Right renal pelvis (tissue), 4 donors: Measurements from ENCODE around the gene AACS. TPM values are rescaled to one million over a fixed set of nuclear protein-coding genes. Genes with fewer than 3 reads are reported as not detected.

ENCODE experiments used
- DNase-seq, 4 donors: peaks; one replicate each; pipeline ENCODE4 v3.0.0-alpha.2; 2013; ENCODE audit warnings: low read depth in 4 of 4, low spot score in 3 of 4, missing footprints in 1 of 4
- polyA plus RNA-seq, 4 donors: library from polyadenylated mRNA; unstranded; fragments of 120-200 nt; gene quantifications; one replicate each; pipeline ENCODE4 v1.2.1, GENCODE V29; 2013; ENCODE audit not compliant: insufficient read length in 4 of 4

The AACS gene
- polyA plus RNA-seq, 4 donors = 21.9 to 24.6 (median 23.4) TPM

DNA sequence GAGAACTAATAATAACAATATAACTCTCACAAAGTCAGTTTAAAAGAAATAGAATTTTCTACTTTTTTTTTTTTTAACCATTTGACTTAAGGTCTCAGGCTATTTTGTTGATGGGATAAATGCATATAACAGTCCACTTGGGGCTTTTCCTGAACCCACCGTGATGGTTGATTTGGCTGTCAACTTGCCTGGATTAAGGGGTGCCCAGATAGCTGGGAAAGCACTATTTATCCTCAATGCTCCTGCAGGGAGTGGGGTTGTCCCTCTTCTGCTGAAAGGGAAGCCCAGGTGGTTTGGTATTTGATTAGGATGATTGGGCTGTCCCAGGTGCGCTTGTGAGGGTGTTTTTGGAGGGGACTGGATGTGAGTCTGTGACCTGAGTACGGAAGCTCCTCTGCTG lies 114.9 kb downstream of the AACS start:
- DNase-seq = no peak

DNA sequence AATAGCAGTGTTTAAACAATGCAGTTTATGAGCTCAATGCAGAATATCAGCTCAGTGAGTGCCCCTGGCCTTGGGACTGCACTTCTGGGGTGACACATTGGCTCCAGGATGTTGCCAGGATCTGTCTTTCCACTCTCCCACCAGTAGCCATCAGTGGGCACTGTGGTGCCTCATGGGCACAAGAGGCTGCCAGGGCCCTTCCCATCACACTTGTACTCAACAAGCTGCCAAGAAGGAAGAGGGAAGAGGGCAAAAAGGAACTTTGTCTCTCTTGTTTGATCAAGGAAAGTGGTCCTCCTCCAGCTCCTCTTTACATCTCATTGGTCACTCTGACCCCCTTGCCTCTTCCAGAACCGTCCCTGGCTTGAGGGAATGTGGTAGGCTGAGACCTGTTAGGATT lies 115.9 kb downstream of the AACS start:
- DNase-seq = no peak

DNA sequence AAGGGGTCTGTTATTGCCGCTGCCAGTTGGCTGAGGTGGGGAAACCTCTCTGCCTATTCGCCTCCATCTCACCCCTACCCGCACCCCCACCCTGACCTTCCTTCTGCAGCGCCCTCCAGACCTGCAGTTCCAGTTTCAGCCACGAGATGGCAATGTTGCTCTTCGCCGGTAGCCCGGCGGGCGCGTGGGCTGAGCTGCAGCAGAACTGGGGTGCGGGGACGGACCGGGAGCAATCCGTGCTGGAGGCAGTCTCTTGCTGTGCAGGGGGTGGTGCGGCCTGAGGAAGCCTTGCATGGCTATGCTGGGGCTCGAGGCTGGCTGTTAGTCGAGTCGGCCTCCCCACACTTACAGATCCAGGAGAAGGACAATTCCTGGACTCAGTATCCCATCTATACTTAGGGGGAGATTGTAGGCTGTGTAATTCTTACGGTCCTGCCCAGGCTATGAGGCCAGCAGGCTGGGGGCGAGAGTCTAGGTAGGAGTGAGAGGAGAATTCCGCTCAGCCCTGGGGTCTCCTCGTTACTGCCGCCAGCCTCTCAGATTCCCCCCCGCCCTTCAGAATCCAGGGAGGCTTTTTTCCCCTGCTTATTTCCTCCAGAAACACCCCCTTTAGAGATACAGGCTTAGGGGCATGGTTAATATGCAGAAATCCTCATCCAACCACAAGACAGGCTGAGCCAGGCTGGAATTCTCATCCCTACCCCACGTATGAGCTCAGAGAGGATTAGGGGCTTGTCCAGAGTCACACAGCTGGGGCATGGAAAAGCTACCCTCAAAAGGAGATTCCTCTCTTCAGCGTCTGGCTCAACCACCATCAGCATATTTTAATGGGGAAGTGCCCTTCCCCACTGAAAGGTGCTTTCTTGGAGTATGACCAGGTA lies 118.2 kb downstream of the AACS start:
- DNase-seq = peak; percentile 52 to 71 (median 58)

DNA sequence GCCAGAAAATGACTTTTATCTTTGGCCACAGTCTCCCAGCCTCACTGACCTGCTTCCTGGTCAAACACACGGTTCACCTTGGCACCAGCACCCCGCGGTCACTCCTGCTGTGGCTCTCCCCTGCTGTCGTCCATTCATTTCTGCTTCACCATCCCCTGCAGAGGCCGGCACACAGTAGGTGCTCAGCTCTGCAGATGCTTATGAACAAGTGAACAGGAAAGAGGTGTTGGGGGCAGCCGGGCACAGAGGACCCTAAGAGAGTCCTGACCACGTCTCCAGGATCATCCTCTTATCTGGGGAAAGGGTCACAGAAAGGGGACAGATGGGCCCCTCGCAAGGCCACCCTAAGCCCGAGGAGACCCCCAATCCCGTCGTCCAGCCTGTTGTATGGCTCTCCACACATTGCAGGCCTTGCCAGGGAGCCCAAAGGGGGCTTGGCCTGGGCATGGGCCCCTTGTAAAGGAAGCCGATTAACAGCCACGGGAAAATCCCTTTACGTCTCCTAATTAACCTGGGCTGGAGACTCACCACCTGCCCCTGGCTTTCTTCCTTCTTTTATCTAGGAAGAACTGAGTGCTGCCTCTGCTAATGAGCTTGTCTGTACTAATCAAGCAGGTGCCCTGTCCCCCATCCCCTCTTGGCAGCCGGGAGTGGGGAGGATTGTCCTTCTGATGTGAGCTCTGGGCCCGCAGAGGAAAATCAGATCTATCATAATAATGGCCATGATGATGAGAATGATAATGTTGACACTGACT lies 119.2 kb downstream of the AACS start:
- no peak for DNase-seq

DNA sequence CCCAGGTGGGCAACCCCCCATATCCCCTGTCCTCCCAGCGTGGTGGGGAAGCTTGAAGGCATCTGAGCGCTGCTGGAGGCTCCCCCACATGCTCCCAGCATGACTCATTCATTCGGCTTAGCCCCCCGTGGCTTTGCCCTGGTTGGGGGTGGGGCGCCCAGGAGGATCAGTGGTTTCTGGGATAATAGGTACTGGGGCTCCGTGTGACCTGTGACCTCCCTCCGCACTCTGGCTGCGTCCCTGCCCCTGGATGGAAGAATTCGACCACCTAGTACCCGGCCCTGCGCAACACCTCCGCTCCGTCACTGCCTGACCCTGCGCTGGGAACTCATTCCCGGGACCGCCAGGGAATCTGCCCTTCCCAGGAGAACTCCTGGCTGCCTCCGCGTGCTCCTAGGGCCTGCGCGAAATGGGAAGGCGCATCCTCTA lies 120.1 kb downstream of the AACS start:
- no peak for DNase-seq

DNA sequence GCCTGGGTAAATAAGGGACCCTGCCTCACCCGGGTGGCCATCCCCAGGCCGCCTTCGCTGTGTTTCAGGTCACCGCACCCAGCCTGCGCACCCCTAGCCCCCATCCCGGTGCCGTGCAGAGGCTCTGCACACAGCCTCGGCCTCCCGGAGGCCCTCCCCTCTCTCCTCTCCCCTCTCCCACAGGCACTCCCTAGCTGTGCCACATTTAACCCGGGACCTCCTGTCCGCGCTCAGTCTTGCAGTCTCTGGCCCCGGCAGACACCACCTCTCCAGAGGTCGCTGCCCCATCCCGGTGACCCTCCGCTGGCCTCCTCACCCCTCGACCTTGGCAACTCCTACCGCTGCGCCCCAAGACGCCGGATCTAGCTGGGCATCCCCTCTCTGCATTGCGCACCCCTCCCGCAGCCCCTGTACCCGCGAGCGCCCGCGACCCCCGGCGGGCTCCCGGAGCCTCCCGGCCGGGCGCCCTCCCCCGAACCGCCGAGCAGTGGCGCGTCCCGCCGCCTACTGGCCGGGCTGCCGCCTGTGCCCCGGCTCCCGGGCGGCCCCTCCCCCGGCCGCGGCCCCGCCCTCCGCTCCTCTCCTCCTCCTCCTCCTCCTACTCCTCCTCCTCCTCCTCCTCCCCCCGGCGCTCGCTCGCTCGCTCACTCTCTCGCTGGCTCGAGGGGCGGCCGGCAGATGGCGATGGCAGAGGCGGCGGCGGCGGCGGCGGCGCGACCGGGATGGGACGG lies 120.7 kb downstream of the AACS start, which contains the start of gene TMEM132B:
TSS of gene TMEM132B (plus strand) at position 647 of the 731 bp plus-strand sequence.
- DNase-seq = peak in 3 of 4 donors; percentile 46 to 69 (median 62)

DNA sequence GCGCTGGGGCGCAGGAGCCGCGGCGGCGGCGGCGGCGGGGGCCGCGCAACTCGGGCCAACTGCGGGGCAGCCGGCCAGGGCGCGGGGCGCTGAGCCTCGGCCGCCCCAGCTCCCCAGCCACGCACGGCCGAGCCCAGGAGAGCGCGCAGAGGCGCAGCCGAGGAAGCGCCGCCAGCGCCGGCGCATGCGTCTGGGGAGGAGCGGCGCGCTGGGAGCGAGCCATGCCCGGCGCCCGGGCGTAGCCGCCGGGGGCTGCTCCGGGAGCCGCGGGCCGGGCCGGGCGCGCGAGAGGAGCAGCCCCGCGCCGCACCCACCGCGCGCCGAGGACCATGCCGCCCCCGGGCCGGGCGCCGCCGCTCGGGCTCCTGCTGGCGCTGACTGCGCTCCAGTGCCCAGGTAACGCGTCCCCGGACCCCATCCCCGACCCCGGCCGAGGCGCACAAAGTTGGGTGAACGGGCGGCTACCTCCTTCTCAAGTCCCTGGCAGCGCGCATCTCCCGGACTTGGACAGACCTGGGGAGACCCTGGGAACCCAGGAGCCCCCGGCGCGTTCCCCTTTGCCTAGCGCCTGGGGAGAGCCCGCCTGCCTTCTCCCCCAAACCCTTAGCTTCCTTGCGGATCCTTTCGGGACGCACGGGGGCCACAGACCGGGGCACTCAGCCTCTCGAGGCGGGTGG lies 121.4 kb downstream of the AACS start:
- DNase-seq = no peak

DNA sequence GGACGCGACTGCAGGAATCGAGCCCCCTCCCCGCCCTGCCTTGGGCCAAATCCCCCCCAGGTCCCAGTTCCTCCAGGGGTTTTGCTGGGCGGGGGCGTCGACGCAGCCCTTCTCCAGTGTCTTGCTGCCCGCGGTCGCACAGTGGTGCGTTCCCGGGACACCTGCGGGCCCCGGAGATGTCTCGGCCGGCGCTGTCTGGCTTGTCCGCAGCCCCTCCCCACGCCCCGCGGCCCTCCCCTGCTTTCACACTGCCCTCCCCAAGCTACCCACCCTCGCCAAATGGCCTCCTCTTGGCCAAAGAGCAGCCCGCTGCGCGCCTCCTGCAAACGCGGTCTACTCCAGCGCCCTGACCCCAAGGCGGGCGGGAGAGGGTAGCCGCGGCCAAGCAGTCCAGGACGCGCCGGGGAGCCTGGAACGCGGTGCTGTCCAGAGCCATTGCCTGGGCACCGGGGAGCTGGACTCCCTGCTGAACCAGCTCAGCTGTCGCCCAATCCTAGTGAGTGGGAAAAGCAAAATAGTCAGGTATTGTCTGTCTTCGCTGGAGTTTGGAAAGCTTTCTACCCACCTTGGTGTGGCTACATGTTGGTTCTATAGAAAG lies 122.0 kb downstream of the AACS start:
- no peak for DNase-seq

DNA sequence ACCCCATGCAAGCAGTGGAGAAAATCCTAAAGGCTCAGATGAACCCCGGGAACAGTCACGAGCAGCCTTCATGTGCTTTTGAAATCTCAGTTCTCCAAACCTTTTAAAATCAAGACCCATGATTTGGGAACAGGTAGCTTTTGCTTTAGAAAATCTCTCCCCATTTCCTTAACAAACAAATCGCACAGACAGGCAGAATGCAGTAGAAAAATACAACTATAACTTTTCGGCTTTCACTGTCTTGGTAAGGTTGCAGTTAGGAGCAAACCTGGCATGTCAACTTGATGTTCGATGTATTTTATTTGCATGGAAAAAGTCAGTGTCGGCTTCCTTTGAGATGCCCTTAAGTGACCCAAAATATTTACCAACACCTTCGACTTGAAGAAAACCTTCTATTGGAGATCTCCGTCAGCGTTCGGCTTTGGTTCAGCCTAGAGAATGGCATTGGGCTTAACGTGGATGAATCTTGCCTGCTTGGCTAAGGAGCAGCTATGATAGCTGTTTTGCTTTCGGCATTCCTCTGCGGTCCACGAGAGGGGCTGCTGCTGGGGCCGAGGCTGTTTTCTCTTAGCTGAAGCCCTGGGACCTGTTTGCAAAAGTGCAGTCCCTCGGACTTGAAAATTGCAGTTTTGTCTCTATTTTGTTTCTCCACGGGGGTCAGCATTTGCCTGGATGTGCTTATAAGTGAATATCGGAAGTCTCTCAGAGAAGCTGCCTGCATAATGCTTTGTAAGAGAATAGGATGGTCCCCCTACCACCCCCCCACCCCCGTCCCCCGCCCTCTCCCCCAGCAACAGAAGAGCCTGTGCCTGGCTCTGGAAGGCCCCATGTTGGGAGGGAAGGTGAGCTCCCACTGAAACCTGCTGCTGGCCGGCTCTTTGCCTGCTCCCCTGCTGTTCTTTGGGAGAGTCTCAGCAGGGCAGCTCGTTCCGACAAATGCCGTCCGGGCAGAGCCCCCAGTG lies 122.8 kb downstream of the AACS start:
- DNase-seq = no peak

DNA sequence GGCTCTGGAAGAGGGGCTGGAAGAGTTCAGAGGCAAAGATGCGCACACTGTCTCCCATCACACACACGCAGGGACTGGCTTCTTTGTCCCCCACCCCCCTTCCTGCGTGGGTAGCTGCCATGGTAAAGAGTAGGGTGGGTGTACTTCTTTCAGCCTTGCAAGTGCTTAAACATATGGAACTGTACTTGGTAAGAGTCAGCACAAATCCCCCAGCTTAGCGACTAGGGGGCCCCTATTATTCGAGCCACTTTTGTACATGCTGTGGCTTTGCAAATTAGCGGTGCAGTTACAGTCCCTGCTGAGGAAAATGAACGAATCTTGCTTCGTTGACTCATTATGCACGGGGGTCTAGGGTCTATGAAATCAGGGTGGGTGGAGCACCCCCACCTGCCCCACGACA lies 123.8 kb downstream of the AACS start:
- no peak for DNase-seq

DNA sequence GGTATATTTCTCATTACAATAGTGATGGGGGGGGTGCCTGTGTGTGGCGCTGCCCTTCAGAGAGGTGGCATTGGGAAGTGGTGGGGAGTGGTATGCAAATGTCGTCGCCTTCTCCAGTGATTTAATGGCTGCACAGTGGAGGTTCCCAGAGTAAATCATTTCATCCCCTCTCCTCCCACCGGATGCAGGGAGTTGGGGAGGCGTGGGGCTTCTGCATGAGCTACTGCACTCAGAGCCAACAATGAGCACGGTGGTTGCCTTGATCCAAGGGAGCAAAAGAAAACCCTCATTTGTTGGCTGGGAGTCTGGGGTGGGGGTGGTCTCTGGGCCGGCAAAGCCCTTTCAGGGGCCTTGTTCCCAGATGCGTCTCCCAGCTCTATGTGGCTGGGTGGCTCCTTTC lies 124.3 kb downstream of the AACS start:
- no peak for DNase-seq

DNA sequence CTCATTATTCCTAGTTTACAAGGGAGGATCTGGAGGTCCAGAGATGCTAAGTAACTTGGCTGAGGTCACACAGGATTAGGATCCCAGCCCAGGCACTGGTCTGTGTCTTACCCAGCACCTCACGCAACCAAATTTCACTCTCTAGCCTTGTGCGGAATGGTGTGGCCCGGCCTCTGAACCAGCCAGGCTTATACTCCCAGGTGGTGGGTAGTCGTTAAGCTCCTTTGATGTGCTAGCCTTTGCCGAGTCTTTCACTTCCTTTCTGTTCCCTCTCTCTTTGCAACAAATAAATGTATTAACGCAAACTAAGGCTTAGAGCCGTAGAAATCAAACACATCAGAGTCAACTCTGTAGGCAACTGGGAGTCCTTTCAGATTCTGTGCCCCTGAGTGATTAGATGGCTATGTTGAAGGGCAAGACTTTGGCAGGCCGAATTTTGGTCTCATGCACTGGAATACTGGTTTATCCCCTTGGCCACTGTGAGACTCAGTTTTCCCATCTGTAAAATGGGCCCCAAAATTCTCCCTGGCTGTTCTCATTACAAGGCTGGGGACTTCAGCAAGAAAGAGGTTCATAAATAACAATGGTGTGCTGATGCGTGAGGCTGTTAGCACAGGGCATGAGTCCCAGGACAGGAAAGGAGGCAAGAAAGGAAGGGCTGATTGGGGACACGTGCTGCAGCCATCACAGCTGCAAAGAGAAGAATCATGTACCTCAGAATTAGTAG lies 126.3 kb downstream of the AACS start:
- no peak for DNase-seq

DNA sequence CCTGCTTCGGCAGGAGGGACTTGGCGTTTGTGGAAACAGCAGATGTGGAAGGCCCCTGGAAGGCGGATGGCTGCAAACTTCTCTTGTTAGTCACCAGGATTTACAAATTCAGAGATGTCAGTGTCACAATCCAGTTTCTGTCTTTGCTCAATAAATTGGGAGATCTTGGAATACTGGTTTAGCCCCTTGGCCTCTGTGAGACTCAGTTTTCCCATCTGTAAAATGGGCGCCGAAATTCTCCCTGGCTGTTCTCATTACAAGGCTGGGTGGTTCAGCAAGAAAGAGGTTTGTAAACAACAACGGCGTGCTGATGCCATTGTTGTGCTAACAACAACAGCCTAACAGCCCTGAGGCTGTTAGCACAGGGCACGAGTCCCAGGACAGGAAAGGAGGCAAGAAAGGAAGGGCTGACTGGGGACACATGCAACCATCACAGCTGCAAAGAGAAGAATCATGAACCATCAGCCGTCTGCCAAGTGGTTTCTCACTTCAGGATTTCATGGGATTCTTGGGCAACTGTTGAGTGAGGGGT lies 127.5 kb downstream of the AACS start:
- DNase-seq = no peak

Other genes with a start within 250 kb of the AACS start
- 10 to 100 TPM; 19.4 to 22.7 (median 19.8) TPM for gene SCARB1, start 201.6 kb upstream of the AACS start, polyA plus RNA-seq
- gene UBC, start 150.8 kb upstream of the AACS start, polyA plus RNA-seq = 1,000 to 10,000 TPM in 2 of 4 donors, 100 to 1,000 TPM in 2; 888 to 1,042 (median 1,010) TPM
- gene DHX37, start 76.3 kb upstream of the AACS start, polyA plus RNA-seq = 10 to 100 TPM in 1 of 4 donors, 1 to 10 TPM in 3; 8.2 to 12.0 (median 9.2) TPM
- 10 to 100 TPM in 3 of 4 donors, 1 to 10 TPM in 1; 10.0 to 11.5 (median 11.3) TPM for gene BRI3BP, start 71.8 kb upstream of the AACS start, polyA plus RNA-seq
- 1 to 10 TPM; 3.2 to 5.1 (median 3.6) TPM for gene TMEM132B, start 121.0 kb downstream of the AACS start, polyA plus RNA-seq